HG03196 (cell line): ENCODE results near the gene KSR1.
"Not testable (repeated sequence)": the region's sequence is repeated elsewhere in the genome, so short reads cannot be mapped to it uniquely, and the experiment has no call there.

Source experiments
- ATAC-seq: cut with Tn5 transposase; IDR thresholded peaks from one replicate; pipeline ENCODE4 v1.9.1; 2021; ENCODE audit not compliant: unreplicated experiment

Gene KSR1

GRCh38 chr17:27455914-27456680 lies at the start of gene KSR1:
Gene KSR1 (plus strand): TSS chr17:27456448. CDS start chr17:27456644, 196 bp downstream.
- ATAC-seq, result peak; percentile 81

- no peak for ATAC-seq
Measured at GRCh38 chr17:27407916-27408864, 48.1 kb upstream of the KSR1 start.

- ATAC-seq, result no peak
Measured at GRCh38 chr17:27408891-27409290, 47.4 kb upstream of the KSR1 start.

GRCh38 chr17:27412158-27412557 lies 44.1 kb upstream of the KSR1 start:
- not testable (repeated sequence) for ATAC-seq

- ATAC-seq, result no peak
Measured at GRCh38 chr17:27413315-27413714, 42.9 kb upstream of the KSR1 start.

GRCh38 chr17:27413792-27414191 lies 42.5 kb upstream of the KSR1 start:
- no peak for ATAC-seq

GRCh38 chr17:27414271-27414670 lies 42.0 kb upstream of the KSR1 start:
- no peak for ATAC-seq

GRCh38 chr17:27414694-27415093 lies 41.6 kb upstream of the KSR1 start:
- ATAC-seq, result no peak

GRCh38 chr17:27415120-27415795 lies 41.0 kb upstream of the KSR1 start:
- no peak for ATAC-seq

GRCh38 chr17:27417596-27418365 lies 38.5 kb upstream of the KSR1 start:
- ATAC-seq, result no peak

GRCh38 chr17:27418366-27418615 lies 38.0 kb upstream of the KSR1 start:
- no peak for ATAC-seq

- ATAC-seq, result no peak
Measured at GRCh38 chr17:27419156-27419555, 37.1 kb upstream of the KSR1 start.

- ATAC-seq, result no peak
Measured at GRCh38 chr17:27420211-27420950, 35.9 kb upstream of the KSR1 start.

GRCh38 chr17:27421111-27421510 lies 35.1 kb upstream of the KSR1 start:
- ATAC-seq, result no peak

GRCh38 chr17:27421626-27422025 lies 34.6 kb upstream of the KSR1 start:
- ATAC-seq, result not testable (repeated sequence)

GRCh38 chr17:27422601-27423000 lies 33.6 kb upstream of the KSR1 start:
- ATAC-seq, result no peak

- no peak for ATAC-seq
Measured at GRCh38 chr17:27423651-27424050, 32.6 kb upstream of the KSR1 start.

- ATAC-seq, result no peak
Measured at GRCh38 chr17:27424516-27424915, 31.7 kb upstream of the KSR1 start.

GRCh38 chr17:27424941-27425340 lies 31.3 kb upstream of the KSR1 start:
- ATAC-seq, result no peak

GRCh38 chr17:27425571-27425970 lies 30.7 kb upstream of the KSR1 start:
- not testable (repeated sequence) for ATAC-seq
